Activated T-helper 1 cell treated with anti-CD3 and anti-CD28 coated beads, Interleukin-12 subunit alpha, Interleukin-12 subunit beta, Interleukin-2, Interleukin-4 antibody, amounts not matched to agents 30 ng/mL and 10 ng/mL and 1 ng/mL, durations not matched to agents 14 hours and 24 hours and 36 hours (primary cell): ENCODE measurements around the gene NELFA. TPM values are rescaled to one million over a fixed set of nuclear protein-coding genes. Genes with fewer than 3 reads are reported as not detected.
"Not testable (repeated sequence)": the region's sequence is repeated elsewhere in the genome, so short reads cannot be mapped to it uniquely, and the experiment has no call there.

Experiments
- DNase-seq: peaks from one replicate; pipeline ENCODE4 v3.0.0; 2021; ENCODE audit warnings: low spot score
- H3K27ac Mint-ChIP-seq: one replicate; pipeline ENCODE4 v1.8.0; 2021; ENCODE audit warnings: mild to moderate bottlenecking, mixed read lengths
- H3K27me3 Mint-ChIP-seq: one replicate; pipeline ENCODE4 v1.8.0; 2022; ENCODE audit warnings: mild to moderate bottlenecking, moderate library complexity, mixed read lengths; ENCODE audit not compliant: insufficient read depth
- H3K36me3 Mint-ChIP-seq: one replicate; pipeline ENCODE4 v1.8.0; 2021; ENCODE audit warnings: low read depth, mixed read lengths
- H3K4me1 Mint-ChIP-seq: one replicate; pipeline ENCODE4 v1.8.0; 2021; ENCODE audit warnings: low read depth, mixed read lengths
- H3K4me3 Mint-ChIP-seq: one replicate; pipeline ENCODE4 v1.8.0; 2021; ENCODE audit warnings: mild to moderate bottlenecking, moderate library complexity, mixed read lengths
- H3K9me3 Mint-ChIP-seq: one replicate; pipeline ENCODE4 v1.8.0; 2021; ENCODE audit warnings: mixed read lengths
- intact Hi-C: fragments of 100-400 bp; cut with micrococcal nuclease; formaldehyde crosslinking; loops from one replicate; pipeline ENCODE4 v1.15.1; 2024
- total RNA-seq: library from RNA; stranded (reverse); gene quantifications from 2 replicates; pipeline ENCODE4 v1.2.3, GENCODE V29; 2022

NELFA gene
- total RNA-seq, 1 donor from 2014 or later: 52.9 TPM

GRCh38 chr4:1998296-1998695, 10.5 kb downstream of the NELFA start:
- intact Hi-C loops: no loop called here
- Mint-ChIP-seq H3K27ac (no peak overlapping the region), H3K27me3 (no peaks in the 10 kb centered on the region), H3K4me1 (peaks cover 21% of the 10 kb centered on the region), H3K36me3 (peaks cover 75% of the 10 kb centered on the region), H3K4me3 (no peak overlapping the region), H3K9me3 (peaks cover 58% of the 10 kb centered on the region)
- DNase-seq: no peak

- Mint-ChIP-seq H3K4me1 (peaks cover 15% of the 10 kb centered on the region), H3K4me3 (no peak overlapping the region), H3K9me3 (peaks cover 53% of the 10 kb centered on the region), H3K36me3 (peaks cover 70% of the 10 kb centered on the region), H3K27ac (no peak overlapping the region), H3K27me3 (no peaks in the 10 kb centered on the region)
- no peak for DNase-seq
- intact Hi-C loops: no loop called here
Measured at GRCh38 chr4:1997712-1998111, 11.1 kb downstream of the NELFA start.

GRCh38 chr4:1996866-1997611, 11.7 kb downstream of the NELFA start:
- H3K4me1 Mint-ChIP-seq: peaks cover 12% of the 10 kb centered on the region
- peaks cover 51% of the 10 kb centered on the region for H3K9me3 Mint-ChIP-seq
- no peak overlapping the region for H3K4me3 Mint-ChIP-seq
- intact Hi-C loops: loop anchor here (1.0 kb wide), 2 partner anchors 9 to 126 kb away; partner anchors contain the start of gene NSD2
- peaks cover 64% of the 10 kb centered on the region for H3K36me3 Mint-ChIP-seq
- H3K27ac Mint-ChIP-seq: no peak overlapping the region
- H3K27me3 Mint-ChIP-seq: no peaks in the 10 kb centered on the region
- no peak for DNase-seq

GRCh38 chr4:1994938-1995337, 13.8 kb downstream of the NELFA start:
- DNase-seq: no peak
- Mint-ChIP-seq H3K27ac (no peak overlapping the region), H3K4me1 (peaks cover 12% of the 10 kb centered on the region), H3K36me3 (peaks cover 55% of the 10 kb centered on the region), H3K27me3 (no peaks in the 10 kb centered on the region), H3K4me3 (no peak overlapping the region), H3K9me3 (peaks cover 43% of the 10 kb centered on the region)
- intact Hi-C loops: no loop called here

- peaks cover 12% of the 10 kb centered on the region for H3K4me1 Mint-ChIP-seq
- peaks cover 45% of the 10 kb centered on the region for H3K36me3 Mint-ChIP-seq
- DNase-seq, H3K27me3 Mint-ChIP-seq, H3K4me3 Mint-ChIP-seq, H3K27ac Mint-ChIP-seq, intact Hi-C loops: not testable (repeated sequence)
- peaks cover 33% of the 10 kb centered on the region for H3K9me3 Mint-ChIP-seq
Measured at GRCh38 chr4:1993718-1994516, 14.9 kb downstream of the NELFA start.

GRCh38 chr4:1993169-1993516, 15.6 kb downstream of the NELFA start:
- Mint-ChIP-seq H3K4me3 (no peak overlapping the region), H3K27ac (no peak overlapping the region), H3K27me3 (no peaks in the 10 kb centered on the region), H3K9me3 (peaks cover 25% of the 10 kb centered on the region), H3K36me3 (peaks cover 42% of the 10 kb centered on the region), H3K4me1 (peaks cover 12% of the 10 kb centered on the region)
- intact Hi-C loops: no loop called here
- DNase-seq: no peak

- H3K4me3 Mint-ChIP-seq: no peak overlapping the region
- H3K27ac Mint-ChIP-seq: no peak overlapping the region
- H3K27me3 Mint-ChIP-seq: no peaks in the 10 kb centered on the region
- peaks cover 12% of the 10 kb centered on the region for H3K4me1 Mint-ChIP-seq
- intact Hi-C loops: no loop called here
- H3K36me3 Mint-ChIP-seq: peaks cover 37% of the 10 kb centered on the region
- DNase-seq: no peak
- peaks cover 20% of the 10 kb centered on the region for H3K9me3 Mint-ChIP-seq
Measured at GRCh38 chr4:1992468-1993168, 16.2 kb downstream of the NELFA start.

- H3K27me3 Mint-ChIP-seq: no peaks in the 10 kb centered on the region
- no peak for DNase-seq
- no peak overlapping the region for H3K27ac Mint-ChIP-seq
Measured at GRCh38 chr4:1991596-1992434, 17.0 kb downstream of the NELFA start.

GRCh38 chr4:1991087-1991486, 17.7 kb downstream of the NELFA start:
- DNase-seq: no peak
- peaks cover 23% of the 10 kb centered on the region for H3K36me3 Mint-ChIP-seq

More at GRCh38 chr4:1991596-1992434, 17.0 kb downstream of the NELFA start:
- peaks cover 30% of the 10 kb centered on the region for H3K36me3 Mint-ChIP-seq
- peaks cover 12% of the 10 kb centered on the region for H3K9me3 Mint-ChIP-seq
- intact Hi-C loops: no loop called here
- no peak overlapping the region for H3K4me3 Mint-ChIP-seq
- peaks cover 8% of the 10 kb centered on the region for H3K4me1 Mint-ChIP-seq

GRCh38 chr4:1990676-1991075, 18.1 kb downstream of the NELFA start:
- peaks cover 19% of the 10 kb centered on the region for H3K36me3 Mint-ChIP-seq
- intact Hi-C loops: no loop called here
- no peak for DNase-seq
- peaks cover 3% of the 10 kb centered on the region for H3K9me3 Mint-ChIP-seq
- no peak overlapping the region for H3K27ac Mint-ChIP-seq
- no peaks in the 10 kb centered on the region for H3K4me1 Mint-ChIP-seq
- no peak overlapping the region for H3K4me3 Mint-ChIP-seq
- H3K27me3 Mint-ChIP-seq: no peaks in the 10 kb centered on the region

More at GRCh38 chr4:1991087-1991486, 17.7 kb downstream of the NELFA start:
- Mint-ChIP-seq H3K27ac (no peak overlapping the region), H3K27me3 (no peaks in the 10 kb centered on the region), H3K9me3 (peaks cover 7% of the 10 kb centered on the region), H3K4me3 (no peak overlapping the region), H3K4me1 (peaks cover 3% of the 10 kb centered on the region)
- intact Hi-C loops: no loop called here

GRCh38 chr4:1990348-1990645, 18.5 kb downstream of the NELFA start:
- H3K27ac Mint-ChIP-seq: no peak overlapping the region
- intact Hi-C loops: no loop called here
- DNase-seq: no peak
- H3K36me3 Mint-ChIP-seq: peaks cover 16% of the 10 kb centered on the region
- H3K4me3 Mint-ChIP-seq: no peak overlapping the region
- no peaks in the 10 kb centered on the region for H3K9me3 Mint-ChIP-seq
- no peaks in the 10 kb centered on the region for H3K4me1 Mint-ChIP-seq
- H3K27me3 Mint-ChIP-seq: no peaks in the 10 kb centered on the region

- H3K27ac Mint-ChIP-seq: no peak overlapping the region
- no peaks in the 10 kb centered on the region for H3K27me3 Mint-ChIP-seq
- intact Hi-C loops: no loop called here
- no peaks in the 10 kb centered on the region for H3K4me1 Mint-ChIP-seq
- no peaks in the 10 kb centered on the region for H3K9me3 Mint-ChIP-seq
- DNase-seq: no peak
- H3K4me3 Mint-ChIP-seq: no peak overlapping the region
- peaks cover 12% of the 10 kb centered on the region for H3K36me3 Mint-ChIP-seq
Measured at GRCh38 chr4:1989533-1990347, 19.0 kb downstream of the NELFA start.
